HG02840 (cell line): ENCODE data around the gene CPSF2.
"Not testable (repeated sequence)": the region's sequence is repeated elsewhere in the genome, so short reads cannot be mapped to it uniquely, and the experiment has no call there.

ENCODE experiments used
- ATAC-seq: cut with Tn5 transposase; IDR thresholded peaks from one replicate; pipeline ENCODE4 v1.9.1; 2021; ENCODE audit warnings: mild to moderate bottlenecking, moderate library complexity, moderate number of reproducible peaks; ENCODE audit not compliant: unreplicated experiment, low FRiP score

The CPSF2 gene

GRCh38 chr14:92154283-92154942, 32.6 kb downstream of the CPSF2 start:
- ATAC-seq, result no peak

GRCh38 chr14:92160619-92161018, 38.9 kb downstream of the CPSF2 start:
- no peak for ATAC-seq

- no peak for ATAC-seq
These were observed 39.8 kb downstream of the CPSF2 start for GRCh38 chr14:92161521-92161920.

GRCh38 chr14:92164958-92165357, 43.2 kb downstream of the CPSF2 start:
- ATAC-seq, result no peak

DNA sequence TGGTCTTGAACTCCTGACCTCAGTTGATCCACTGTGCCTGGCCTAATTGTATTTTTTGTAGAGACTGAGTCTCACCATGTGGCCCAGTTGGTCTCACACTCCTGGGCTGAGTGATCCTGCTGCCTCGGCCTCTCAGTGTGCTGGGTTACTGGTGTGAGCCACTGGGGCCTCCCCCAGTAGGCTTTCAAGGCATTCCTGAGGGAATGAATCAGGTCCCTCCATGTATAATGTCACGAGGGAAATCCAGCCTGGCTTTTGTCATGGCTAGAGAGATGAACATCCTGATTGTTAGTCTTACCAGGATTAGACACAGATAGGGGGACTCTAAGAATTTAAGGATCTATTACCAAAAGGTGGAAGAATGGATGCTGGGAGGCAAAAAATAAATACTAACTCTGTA, 51.9 kb downstream of the CPSF2 start:
- ATAC-seq, result no peak

DNA sequence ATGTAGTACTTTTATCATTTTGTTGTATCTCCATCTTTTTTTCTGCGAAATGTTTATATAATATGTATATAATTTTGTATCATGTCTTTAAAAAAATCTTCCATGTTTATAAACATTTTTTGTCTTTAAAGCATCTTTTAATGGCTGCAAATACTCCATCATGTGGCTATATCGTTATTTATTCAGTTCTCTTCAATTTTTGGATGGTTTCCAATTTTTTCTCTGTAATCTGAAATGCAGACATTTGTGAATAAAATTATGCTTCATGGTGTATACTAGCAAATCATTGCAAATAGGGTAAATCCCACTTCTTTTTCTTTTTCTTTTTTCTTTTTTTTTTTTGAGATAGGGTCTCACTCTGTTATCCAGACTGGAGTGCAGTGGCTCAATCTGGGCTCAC, 54.0 kb downstream of the CPSF2 start:
- no peak for ATAC-seq

GRCh38 chr14:92176476-92176875, 54.7 kb downstream of the CPSF2 start:
- ATAC-seq, result no peak

GRCh38 chr14:92179178-92179577, 57.4 kb downstream of the CPSF2 start:
- ATAC-seq, result not testable (repeated sequence)

- no peak for ATAC-seq
These were observed 63.8 kb downstream of the CPSF2 start for GRCh38 chr14:92185559-92185958.

GRCh38 chr14:92187616-92188015, 65.8 kb downstream of the CPSF2 start:
- not testable (repeated sequence) for ATAC-seq

GRCh38 chr14:92190768-92191167, 69.0 kb downstream of the CPSF2 start:
- ATAC-seq, result no peak

DNA sequence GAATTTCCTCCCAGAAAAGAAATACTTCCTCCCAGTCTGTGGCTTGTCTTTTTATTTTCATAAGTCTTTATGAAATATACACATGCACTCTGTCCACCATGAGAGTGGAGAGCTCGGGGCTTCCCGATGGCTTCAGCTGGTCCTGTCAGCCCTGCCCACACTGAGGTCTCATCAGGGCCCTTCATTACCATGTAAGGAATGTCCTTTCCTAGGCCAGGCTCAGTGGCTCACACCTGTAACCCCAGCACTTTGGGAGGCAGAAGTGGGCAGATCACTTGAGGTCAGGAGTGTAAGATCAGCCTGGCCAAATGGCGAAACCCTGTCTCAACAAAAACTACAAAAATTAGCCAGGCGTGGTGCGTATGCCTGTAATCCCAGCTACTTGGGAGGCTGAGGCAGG, 77.0 kb downstream of the CPSF2 start:
- no peak for ATAC-seq

- no peak for ATAC-seq
These were observed 78.0 kb downstream of the CPSF2 start for GRCh38 chr14:92199763-92200162.

DNA sequence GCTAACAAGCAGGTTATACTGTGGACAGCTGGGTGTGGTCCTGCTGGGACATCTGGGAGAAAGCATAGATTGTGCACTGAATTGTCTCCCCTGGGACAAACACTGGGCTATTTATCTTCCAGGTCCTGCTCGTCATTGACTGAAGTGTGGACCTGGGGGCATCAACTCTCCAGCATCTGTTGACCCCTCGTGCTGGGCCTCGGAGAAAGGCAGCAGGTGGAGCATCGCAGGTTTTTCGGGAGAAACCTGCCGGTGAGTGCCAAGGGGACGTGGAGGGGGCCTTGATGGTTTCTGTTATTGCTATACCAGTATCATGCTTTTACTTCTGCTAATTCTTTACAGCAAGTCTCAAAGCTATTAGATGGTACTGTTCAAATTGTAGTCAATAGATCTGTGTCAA, 81.3 kb downstream of the CPSF2 start:
- ATAC-seq, result no peak

DNA sequence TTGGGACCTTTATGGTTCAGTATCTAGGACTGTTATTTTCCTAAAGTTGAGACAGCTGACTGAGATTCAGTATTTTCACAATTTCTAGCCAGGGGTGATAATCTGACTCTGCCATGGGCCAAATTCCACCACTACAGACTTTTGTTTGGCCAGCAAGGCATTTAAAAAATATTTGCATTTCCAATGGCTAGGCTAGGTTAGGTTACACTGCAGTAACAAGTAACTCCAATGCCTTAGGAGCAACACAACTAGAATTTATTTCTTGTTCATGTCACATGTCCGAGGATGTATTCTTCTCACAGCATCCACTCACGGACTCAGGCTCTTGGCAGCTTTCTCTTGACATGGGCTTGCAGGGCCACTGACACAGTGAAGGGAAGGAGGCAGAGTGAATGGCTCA, 83.0 kb downstream of the CPSF2 start:
- ATAC-seq, result no peak

DNA sequence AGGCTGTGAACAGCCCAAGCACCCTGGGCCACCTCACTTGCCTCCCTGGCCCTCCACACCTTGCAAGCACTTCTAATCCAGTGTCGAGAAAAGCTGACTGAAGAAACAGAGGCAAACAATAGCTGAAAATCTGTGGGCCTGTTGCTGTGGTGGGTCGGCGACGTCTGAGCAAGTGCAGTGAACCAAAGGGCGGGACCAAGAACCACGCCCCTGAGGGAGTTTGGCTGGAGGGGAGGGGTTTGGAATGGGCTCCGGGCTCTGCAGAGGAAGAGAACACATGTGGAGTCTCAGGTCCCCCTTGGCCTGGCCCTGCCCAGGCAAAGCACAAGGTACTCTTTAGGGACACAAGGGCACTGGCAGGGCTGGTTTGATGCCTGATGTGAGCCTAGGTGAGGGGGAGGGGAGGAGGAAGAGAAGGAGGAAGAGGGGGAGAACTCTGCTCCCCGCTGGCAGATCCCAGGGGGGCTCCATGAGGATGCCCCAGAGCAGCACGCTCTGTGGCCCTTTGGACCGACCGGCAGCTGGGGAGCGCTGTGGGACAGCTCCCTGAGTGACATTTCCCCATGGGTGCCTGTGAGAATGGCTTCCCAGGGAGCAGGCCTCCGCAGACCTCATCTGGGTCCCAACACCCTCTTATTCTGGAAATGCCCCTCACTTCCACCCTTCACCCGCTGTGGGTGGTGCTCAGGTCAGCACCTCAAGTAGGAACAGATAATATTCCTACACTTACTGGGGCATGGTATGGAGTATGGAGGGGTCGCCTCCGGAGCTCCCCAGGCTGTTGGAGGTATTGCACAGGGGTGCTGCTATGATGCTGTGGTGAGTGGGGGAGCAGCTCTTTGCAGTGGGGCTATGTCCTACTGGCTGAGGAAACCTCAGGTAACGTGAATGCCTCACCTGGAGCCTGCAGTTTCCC, 85.5 kb downstream of the CPSF2 start:
- no peak for ATAC-seq

DNA sequence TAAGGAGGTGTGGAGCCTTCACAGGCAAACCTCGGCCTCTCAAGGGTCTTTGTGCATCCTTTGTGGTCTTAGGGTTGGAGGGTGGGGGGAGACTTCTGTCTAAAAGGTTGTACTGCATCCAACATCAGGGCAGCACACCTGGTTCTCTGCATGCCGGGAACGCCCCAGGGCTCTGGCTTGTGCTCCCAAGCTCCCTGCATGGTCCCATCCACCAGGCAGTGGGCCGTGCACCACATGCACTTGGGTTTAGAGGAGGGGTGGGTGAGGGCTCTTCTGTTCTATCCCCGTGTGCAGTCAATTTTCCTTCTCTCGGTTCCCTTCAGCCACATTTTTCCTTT, 86.1 kb downstream of the CPSF2 start:
- ATAC-seq, result no peak

DNA sequence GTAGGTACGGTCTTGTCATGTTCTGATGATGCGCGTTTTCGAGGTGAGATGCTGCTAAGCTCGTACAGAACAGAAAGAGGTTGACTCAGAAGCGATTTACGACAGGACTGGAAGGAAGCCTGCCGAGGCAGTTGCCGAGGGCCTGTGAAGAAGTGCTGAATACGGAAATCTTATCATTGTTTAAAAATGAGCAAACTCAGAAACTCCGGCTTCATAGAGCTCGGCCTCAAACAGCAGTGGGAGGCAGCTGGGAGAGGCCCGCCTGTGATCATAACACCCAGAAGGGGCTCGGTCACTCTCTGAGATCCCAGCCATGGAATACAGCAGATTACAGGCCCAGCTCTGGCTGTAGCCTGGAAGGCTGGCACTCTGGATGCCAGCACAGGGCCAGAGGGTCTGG, 87.4 kb downstream of the CPSF2 start:
- no peak for ATAC-seq

DNA sequence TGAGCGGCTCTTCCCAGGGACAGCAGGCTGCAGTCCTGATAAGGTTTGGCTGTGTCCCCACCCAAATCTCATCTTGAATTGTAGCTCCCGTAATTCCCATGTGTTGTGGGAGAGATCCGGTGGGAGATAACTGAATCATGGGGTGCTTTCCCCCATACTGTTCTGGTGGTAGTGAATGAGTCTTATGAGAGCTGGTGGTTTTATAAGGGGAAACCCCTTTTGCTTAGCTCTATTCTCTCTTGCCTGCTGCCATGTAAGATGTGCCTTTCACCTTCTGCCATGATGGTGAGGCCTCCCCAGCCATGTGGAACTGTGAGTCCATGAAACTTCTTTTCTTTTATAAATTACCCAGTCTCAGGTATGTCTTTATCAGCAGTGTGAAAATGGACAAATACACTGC, 91.4 kb downstream of the CPSF2 start:
- not testable (repeated sequence) for ATAC-seq

GRCh38 chr14:92215579-92215978, 93.8 kb downstream of the CPSF2 start:
- no peak for ATAC-seq

- ATAC-seq, result no peak
These were observed 96.2 kb downstream of the CPSF2 start for GRCh38 chr14:92217936-92218335.
